ENCODE data around the gene DOCK2.
"Not testable (repeated sequence)": the region's sequence is repeated elsewhere in the genome, so short reads cannot be mapped to it uniquely, and the experiment has no call there.

DOCK2 gene

DNA sequence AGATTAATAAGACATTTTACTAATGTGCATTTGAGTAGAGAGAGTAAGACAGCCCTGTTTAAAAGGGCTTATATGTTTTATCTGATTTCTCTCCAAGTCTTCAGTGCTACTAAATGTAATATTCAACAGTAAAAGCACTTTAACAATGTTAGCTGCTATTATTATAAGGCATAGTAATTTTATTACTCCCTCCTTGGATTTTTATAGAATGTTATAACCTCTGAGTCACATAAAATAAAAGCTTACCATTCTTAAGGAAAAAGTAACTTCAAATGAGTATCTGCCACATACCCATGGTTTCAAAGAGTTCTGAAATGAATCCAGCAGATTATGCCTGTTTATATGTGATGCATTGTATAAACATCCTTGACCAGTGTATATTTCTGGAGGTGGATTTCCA lies 34.5 kb upstream of the DOCK2 start:
- in situ Hi-C loops (cut with MboI; ENCODE audit: low sequenced_read_pairs, unreplicated experiment), result no loop called here
- TF ChIP-seq, protein P1, sequence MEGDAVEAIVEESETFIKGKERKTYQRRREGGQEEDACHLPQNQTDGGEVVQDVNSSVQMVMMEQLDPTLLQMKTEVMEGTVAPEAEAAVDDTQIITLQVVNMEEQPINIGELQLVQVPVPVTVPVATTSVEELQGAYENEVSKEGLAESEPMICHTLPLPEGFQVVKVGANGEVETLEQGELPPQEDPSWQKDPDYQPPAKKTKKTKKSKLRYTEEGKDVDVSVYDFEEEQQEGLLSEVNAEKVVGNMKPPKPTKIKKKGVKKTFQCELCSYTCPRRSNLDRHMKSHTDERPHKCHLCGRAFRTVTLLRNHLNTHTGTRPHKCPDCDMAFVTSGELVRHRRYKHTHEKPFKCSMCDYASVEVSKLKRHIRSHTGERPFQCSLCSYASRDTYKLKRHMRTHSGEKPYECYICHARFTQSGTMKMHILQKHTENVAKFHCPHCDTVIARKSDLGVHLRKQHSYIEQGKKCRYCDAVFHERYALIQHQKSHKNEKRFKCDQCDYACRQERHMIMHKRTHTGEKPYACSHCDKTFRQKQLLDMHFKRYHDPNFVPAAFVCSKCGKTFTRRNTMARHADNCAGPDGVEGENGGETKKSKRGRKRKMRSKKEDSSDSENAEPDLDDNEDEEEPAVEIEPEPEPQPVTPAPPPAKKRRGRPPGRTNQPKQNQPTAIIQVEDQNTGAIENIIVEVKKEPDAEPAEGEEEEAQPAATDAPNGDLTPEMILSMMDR (IDR thresholded peaks at IDR 0.05; ENCODE audit: borderline replicate concordance, control extremely low read depth, extremely low read depth, insufficient read depth, missing control alignments), result no peak
- no peak for DNase-seq (ENCODE audit: low spot score)

DNA sequence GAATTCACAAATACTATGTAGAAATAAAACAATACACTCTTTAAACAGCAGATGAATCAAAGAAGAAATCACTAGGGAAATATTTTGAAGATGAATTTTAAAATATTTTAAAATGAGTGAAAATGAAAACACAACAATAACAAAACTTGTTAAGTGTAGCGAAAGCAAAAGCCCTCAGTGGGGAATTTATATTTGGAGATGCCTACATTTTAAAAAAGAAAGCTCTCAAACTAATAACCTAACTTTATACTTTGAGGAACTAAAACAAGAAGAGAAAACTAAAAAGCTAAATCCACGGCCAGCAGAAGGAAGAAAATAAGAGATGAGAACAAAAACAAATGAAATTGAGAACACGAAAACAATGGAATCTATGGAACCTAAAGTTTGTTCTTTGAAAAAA lies 30.8 kb upstream of the DOCK2 start:
- TF ChIP-seq, protein P1 (IDR thresholded peaks at IDR 0.05; ENCODE audit: borderline replicate concordance, control extremely low read depth, extremely low read depth, insufficient read depth, missing control alignments), result no peak

DNA sequence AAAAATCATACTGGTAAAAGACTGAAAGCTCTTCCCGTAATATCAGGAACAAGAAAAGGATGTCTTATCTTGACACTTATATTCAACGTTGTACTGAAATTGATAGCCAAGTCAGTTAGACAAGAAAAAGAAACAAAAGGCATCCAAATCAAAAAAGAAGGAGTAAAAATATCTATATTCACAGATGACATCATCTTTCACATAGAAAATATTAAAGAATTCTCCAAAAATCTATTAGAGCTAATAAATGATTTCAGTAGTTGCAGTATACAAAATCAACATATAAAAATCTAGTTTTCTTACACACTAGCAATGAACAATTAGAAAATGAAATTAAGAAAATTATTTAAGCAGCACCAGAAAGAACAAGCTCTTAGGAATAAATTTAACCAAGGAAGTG lies 29.2 kb upstream of the DOCK2 start:
- DNase-seq (ENCODE audit: low spot score), result no peak
- in situ Hi-C loops (cut with MboI; ENCODE audit: low sequenced_read_pairs, unreplicated experiment), result no loop called here
- TF ChIP-seq, protein P1 (IDR thresholded peaks at IDR 0.05; ENCODE audit: borderline replicate concordance, control extremely low read depth, extremely low read depth, insufficient read depth, missing control alignments), result no peak

More for the DNA sequence above, 30.8 kb upstream of the DOCK2 start:
- peak; percentile 17 for DNase-seq (ENCODE audit: low spot score)
- in situ Hi-C loops (cut with MboI; ENCODE audit: low sequenced_read_pairs, unreplicated experiment), result no loop called here

DNA sequence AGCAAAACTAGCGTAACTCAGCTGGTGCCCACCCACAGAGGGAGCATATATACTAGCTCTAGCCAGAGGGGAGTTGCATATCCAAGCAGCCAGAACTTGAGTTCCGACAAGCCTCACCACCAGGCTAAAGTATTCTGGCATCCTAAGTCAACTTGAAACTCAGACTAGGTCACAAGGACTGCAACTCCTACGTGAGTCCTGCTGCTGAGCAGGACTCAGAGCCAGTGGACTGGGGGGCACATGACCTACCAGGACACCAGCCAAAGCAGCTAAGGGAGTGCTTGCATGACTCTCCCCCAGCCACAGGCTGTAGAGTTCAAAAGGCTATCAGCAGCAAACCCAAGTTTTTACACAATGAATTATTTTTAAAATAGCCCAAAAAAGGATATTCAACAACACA lies 27.4 kb upstream of the DOCK2 start:
- in situ Hi-C loops (cut with MboI; ENCODE audit: low sequenced_read_pairs, unreplicated experiment), result no loop called here
- TF ChIP-seq, protein P1 (IDR thresholded peaks at IDR 0.05; ENCODE audit: borderline replicate concordance, control extremely low read depth, extremely low read depth, insufficient read depth, missing control alignments), result no peak
- DNase-seq (ENCODE audit: low spot score), result no peak

DNA sequence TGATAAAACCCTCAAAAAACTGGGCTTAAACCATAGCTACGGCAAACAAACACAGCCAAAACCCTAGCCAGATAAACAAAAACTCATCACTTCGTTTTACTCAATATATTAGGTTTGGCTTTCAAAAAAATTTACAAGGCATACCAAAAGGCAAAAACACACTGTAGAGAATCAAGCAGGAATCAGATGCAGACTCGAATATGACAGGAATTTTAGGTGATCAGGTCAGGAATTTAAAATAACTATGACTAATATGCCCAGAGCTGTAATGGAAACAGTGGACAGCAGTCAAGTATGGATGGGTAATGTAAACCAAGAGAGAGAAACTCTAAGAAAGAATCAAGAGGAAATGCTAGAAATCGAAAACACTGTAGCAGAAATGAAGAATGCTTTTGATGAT lies 26.5 kb upstream of the DOCK2 start:
- no peak for DNase-seq (ENCODE audit: low spot score)
- in situ Hi-C loops (cut with MboI; ENCODE audit: low sequenced_read_pairs, unreplicated experiment), result no loop called here
- TF ChIP-seq, protein P1 (IDR thresholded peaks at IDR 0.05; ENCODE audit: borderline replicate concordance, control extremely low read depth, extremely low read depth, insufficient read depth, missing control alignments), result no peak

DNA sequence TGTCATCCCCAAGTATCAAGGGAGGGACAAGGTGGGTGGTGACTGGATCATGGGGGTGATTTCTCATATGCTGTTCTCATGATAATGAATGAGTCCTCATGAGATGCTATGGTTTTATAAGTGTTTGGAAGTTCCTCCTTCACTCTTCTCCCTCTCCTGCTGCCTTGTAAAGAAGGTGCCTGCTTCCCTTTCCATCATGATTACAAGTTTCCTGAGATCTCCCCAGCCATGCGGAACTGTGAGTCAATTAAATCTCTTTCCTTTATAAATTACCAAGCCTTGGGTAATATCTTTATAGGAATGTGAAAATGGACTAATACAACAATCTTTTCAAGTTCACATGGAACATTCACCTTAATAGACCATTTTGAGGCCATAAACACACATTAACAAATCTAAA lies 21.5 kb upstream of the DOCK2 start:
- TF ChIP-seq, protein P1 (IDR thresholded peaks at IDR 0.05; ENCODE audit: borderline replicate concordance, control extremely low read depth, extremely low read depth, insufficient read depth, missing control alignments), result no peak
- no peak for DNase-seq (ENCODE audit: low spot score)
- in situ Hi-C loops (cut with MboI; ENCODE audit: low sequenced_read_pairs, unreplicated experiment), result no loop called here

DNA sequence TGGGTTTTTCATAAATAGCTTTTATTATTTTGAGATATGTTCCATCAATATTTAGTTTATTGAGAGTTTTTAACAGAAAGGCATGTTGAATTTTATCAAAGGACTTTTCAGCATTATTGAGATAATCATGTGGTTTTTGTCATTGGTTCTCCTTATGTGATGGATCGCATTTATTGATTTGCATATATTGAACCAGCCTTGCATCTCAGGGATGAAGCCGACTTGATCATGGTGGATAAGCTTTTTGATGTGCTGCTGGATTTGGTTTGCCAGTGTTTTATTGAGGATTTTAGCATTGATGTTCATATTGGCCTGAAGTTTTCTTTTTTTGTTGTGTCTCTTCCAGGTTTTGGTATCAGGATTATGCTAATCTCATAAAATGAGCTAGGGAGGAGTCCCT lies 12.8 kb upstream of the DOCK2 start:
- DNase-seq (ENCODE audit: low spot score); in situ Hi-C loops (cut with MboI; ENCODE audit: low sequenced_read_pairs, unreplicated experiment): not testable (repeated sequence)

Data from GM13976 (cell line).